ENCODE data around the gene PPP1R3A. TPM values are rescaled to one million over a fixed set of nuclear protein-coding genes. Genes with fewer than 3 reads are reported as not detected.

The PPP1R3A gene
- total RNA-seq, 4 donors from 2014 or later, result not detected

DNA sequence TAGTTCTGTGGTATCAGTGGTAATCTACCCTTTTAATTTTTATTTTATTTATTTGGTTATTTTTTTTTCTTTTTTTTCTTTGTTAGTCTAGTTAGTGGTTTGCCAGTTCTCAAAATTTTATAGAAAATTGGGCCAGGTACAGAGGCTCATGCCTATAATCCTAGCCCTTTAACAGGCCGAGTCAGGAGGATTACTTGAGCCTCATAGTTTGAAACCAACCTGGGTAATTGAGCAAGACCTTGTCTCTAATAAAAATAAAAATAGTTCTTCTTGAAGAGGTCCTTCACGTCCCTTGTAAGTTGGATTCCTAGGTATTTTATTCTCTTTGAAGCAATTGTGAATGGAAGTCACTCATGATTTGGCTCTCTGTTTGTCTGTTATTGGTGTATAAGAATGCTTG lies 51.5 kb downstream of the PPP1R3A start:
- WGBS, result 93% methylated on average over 2 of the region's 2 CpGs
- H3K27ac ChIP-seq, result no peak overlapping the region
- H3K36me3 ChIP-seq, result no peaks in the 10 kb centered on the region
- H3K9me3 ChIP-seq, result peaks cover 7% of the 10 kb centered on the region
- no peak overlapping the region for H3K4me3 ChIP-seq
- H3K4me1 ChIP-seq, result no peaks in the 10 kb centered on the region
- no peak for DNase-seq (ENCODE audit: low spot score in 2 of 2)
- TF ChIP-seq POLR2A (IDR thresholded peaks at IDR 0.05) (no peak), POLR2AphosphoS5 (IDR thresholded peaks at IDR 0.05) (no peak), EP300 (IDR thresholded peaks at IDR 0.05) (no peak)
- TF ChIP-seq, protein P1, sequence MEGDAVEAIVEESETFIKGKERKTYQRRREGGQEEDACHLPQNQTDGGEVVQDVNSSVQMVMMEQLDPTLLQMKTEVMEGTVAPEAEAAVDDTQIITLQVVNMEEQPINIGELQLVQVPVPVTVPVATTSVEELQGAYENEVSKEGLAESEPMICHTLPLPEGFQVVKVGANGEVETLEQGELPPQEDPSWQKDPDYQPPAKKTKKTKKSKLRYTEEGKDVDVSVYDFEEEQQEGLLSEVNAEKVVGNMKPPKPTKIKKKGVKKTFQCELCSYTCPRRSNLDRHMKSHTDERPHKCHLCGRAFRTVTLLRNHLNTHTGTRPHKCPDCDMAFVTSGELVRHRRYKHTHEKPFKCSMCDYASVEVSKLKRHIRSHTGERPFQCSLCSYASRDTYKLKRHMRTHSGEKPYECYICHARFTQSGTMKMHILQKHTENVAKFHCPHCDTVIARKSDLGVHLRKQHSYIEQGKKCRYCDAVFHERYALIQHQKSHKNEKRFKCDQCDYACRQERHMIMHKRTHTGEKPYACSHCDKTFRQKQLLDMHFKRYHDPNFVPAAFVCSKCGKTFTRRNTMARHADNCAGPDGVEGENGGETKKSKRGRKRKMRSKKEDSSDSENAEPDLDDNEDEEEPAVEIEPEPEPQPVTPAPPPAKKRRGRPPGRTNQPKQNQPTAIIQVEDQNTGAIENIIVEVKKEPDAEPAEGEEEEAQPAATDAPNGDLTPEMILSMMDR (IDR thresholded peaks at IDR 0.05), result no peak
- no peaks in the 10 kb centered on the region for H3K27me3 ChIP-seq

DNA sequence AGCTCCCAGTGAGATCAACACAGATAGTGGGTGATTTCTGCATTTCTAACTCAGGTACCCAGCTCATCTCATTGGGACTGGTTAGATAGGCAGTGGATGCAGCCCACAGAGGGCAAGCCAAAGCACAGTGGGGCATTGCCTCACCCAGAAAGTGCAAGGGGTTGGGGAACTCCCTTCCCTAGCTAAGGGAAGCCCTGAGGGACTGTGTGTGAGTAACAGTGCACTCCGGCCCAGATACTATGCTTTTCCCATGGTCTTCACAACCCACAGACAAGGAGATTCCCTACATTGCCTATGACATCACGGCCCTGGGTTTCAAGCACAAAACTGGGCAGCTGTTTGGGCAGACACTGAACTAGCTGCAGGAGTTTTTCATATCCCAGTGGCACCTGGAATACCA lies 62.8 kb downstream of the PPP1R3A start:
- no peak overlapping the region for H3K4me3 ChIP-seq
- WGBS, result 81% methylated on average over 2 of the region's 2 CpGs
- no peaks in the 10 kb centered on the region for H3K27me3 ChIP-seq
- DNase-seq (ENCODE audit: low spot score in 2 of 2), result no peak
- H3K9me3 ChIP-seq, result peaks cover 4% of the 10 kb centered on the region
- no peaks in the 10 kb centered on the region for H3K36me3 ChIP-seq
- TF ChIP-seq POLR2AphosphoS5 (IDR thresholded peaks at IDR 0.05), result no peak
- TF ChIP-seq, protein P1 (IDR thresholded peaks at IDR 0.05), result no peak
- no peak for TF ChIP-seq EP300 (IDR thresholded peaks at IDR 0.05)
- no peak for TF ChIP-seq POLR2A (IDR thresholded peaks at IDR 0.05)
- no peak overlapping the region for H3K27ac ChIP-seq
- H3K4me1 ChIP-seq, result no peaks in the 10 kb centered on the region

DNA sequence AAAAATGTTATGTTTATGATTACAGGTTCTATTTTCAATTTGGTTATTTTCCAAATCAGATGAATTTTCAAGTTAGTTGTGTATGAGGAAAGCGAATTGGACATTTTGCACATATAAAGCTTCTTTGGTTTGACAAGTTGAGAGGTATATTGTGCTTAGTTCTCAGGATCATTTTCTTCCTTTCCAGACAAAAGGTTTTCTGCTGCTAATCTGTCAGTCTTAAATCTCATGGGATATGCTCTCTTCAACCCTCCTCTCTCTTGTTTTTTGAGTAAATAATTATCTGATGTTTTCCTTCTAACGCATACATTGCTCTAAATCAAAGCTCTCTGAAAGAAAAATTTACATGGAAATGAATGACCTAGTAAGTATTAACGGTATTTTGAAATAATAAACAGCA lies 77.9 kb downstream of the PPP1R3A start:
- H3K27me3 ChIP-seq, result no peaks in the 10 kb centered on the region
- H3K4me3 ChIP-seq, result no peak overlapping the region
- H3K36me3 ChIP-seq, result no peaks in the 10 kb centered on the region
- TF ChIP-seq EP300 (IDR thresholded peaks at IDR 0.05) (no peak), POLR2AphosphoS5 (IDR thresholded peaks at IDR 0.05) (no peak), POLR2A (IDR thresholded peaks at IDR 0.05) (no peak)
- TF ChIP-seq, protein P1 (IDR thresholded peaks at IDR 0.05), result no peak
- H3K27ac ChIP-seq, result no peak overlapping the region
- H3K9me3 ChIP-seq, result no peaks in the 10 kb centered on the region
- DNase-seq (ENCODE audit: low spot score in 2 of 2), result no peak
- WGBS, result 56% methylated on average over 3 of the region's 3 CpGs
- no peaks in the 10 kb centered on the region for H3K4me1 ChIP-seq

DNA sequence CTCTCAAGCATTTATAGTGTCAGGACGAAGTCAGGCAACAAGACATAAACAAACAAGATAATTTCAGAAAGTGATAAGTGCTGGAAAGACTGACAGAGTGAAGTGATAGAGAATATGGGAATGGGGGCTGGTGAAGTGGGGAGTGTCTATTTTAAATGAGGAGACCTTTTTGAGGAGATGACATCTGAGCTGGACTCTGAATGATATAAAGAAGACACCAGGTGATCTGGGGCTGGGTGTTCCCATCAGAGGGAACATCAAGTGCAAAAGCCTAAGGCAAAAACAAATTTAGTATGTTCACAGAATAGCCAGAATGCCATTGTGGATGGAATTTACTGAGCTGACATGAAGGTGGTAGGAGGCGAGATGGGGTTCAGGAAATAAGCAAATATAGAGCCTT lies 83.4 kb downstream of the PPP1R3A start:
- H3K36me3 ChIP-seq, result no peaks in the 10 kb centered on the region
- H3K4me1 ChIP-seq, result no peaks in the 10 kb centered on the region
- no peak overlapping the region for H3K4me3 ChIP-seq
- H3K27ac ChIP-seq, result no peak overlapping the region
- 61% methylated on average over 2 of the region's 2 CpGs for WGBS
- H3K27me3 ChIP-seq, result no peaks in the 10 kb centered on the region
- TF ChIP-seq POLR2AphosphoS5 (IDR thresholded peaks at IDR 0.05) (no peak), EP300 (IDR thresholded peaks at IDR 0.05) (no peak), POLR2A (IDR thresholded peaks at IDR 0.05) (no peak)
- TF ChIP-seq, protein P1 (IDR thresholded peaks at IDR 0.05), result no peak
- H3K9me3 ChIP-seq, result no peaks in the 10 kb centered on the region
- DNase-seq (ENCODE audit: low spot score in 2 of 2), result no peak

DNA sequence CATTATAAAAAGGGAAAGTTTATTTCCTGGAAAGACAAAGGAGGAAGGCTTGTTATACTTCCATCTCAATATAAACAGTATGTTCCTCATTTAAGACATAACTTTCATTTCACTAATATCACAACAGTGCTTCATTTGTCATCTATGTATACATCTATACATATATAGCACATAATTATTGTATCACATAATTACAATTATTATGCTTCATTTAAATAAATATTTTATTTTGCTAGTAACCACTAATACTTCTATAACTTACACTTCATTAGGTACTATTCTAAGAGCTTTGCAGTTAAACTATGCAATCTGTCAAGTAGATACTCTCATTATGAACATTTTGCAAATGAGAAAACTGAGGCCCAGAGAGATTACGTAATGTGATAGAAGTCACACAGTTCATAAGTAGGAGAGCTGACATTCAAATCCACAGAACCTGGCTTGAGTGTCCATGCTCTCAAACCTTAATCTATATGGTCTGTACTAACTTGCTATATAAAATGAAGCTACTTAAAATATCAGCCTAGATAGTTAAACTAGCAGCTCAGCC lies 86.5 kb downstream of the PPP1R3A start:
- no peaks in the 10 kb centered on the region for H3K36me3 ChIP-seq
- no peak for TF ChIP-seq POLR2AphosphoS5 (IDR thresholded peaks at IDR 0.05)
- TF ChIP-seq EP300 (IDR thresholded peaks at IDR 0.05), result no peak
- TF ChIP-seq, protein P1 (IDR thresholded peaks at IDR 0.05), result no peak
- no peak for TF ChIP-seq POLR2A (IDR thresholded peaks at IDR 0.05)
- H3K27ac ChIP-seq, result no peak overlapping the region
- H3K4me1 ChIP-seq, result no peaks in the 10 kb centered on the region
- no peak for DNase-seq (ENCODE audit: low spot score in 2 of 2)
- H3K4me3 ChIP-seq, result no peak overlapping the region
- 96% methylated on average over 1 of the region's 1 CpG for WGBS
- H3K27me3 ChIP-seq, result no peaks in the 10 kb centered on the region
- no peaks in the 10 kb centered on the region for H3K9me3 ChIP-seq

Measured in suprapubic skin (tissue), 4 donors.